GM12892 (cell line): Measurements from ENCODE around the gene CYS1.

ENCODE experiments used
- DNase-seq: peaks from one replicate; pipeline ENCODE4 v3.0.0; 2011; ENCODE audit not compliant: insufficient read length
- FAIRE-seq: peaks from 2 replicates; lab custom pipeline; 2011; peaks lifted over from hg19 to GRCh38; lab: Jason Lieb, UNC
- POLR2A ChIP-seq: IDR thresholded peaks from 2 replicates; pipeline ENCODE4 v1.6.1; 2011; ENCODE audit warnings: low read depth, low read length, control low read depth
- POLR2AphosphoS5 ChIP-seq: IDR thresholded peaks from 2 replicates; pipeline ENCODE4 v1.6.1; 2011; ENCODE audit warnings: low read depth, low read length, control low read depth
- TAF1 ChIP-seq: IDR thresholded peaks from 2 replicates; pipeline ENCODE4 v1.6.1; 2011; ENCODE audit warnings: low read depth, mild to moderate bottlenecking, control low read depth, low read length, borderline replicate concordance

CYS1 gene

DNA sequence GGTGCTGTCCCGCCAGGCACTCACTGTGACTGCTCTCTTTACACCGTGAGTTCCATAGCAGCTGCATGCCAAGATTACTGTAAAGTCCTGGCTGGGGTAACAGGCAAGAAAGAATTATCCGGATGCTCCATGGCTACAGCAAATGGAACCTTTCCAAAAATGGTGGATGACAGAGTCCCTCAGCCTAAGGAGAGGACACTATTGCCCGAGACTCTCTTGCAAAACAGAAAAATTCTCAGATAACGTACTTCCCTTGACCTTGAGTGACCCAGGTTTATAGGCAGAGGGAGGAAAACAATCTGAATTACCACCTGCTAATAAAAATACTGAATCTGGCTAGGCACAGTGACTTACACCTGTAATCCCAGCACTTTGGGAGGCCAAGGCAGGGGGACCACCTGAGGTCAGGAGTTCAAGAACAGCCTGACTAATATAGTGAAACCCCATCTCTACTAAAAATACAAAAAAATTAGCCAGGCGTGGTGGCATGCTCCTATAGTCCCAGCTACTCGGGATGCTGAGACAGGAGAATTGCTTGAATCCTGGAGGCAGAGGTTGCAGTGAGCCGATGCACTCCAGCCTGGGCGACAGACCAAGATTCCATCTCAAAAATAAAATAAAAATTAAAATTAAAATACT lies 4.5 kb downstream of the CYS1 start:
- TF ChIP-seq POLR2AphosphoS5 (no peak), TAF1 (no peak), POLR2A (no peak)
- FAIRE-seq (peak; percentile 80), DNase-seq (no peak)

DNA sequence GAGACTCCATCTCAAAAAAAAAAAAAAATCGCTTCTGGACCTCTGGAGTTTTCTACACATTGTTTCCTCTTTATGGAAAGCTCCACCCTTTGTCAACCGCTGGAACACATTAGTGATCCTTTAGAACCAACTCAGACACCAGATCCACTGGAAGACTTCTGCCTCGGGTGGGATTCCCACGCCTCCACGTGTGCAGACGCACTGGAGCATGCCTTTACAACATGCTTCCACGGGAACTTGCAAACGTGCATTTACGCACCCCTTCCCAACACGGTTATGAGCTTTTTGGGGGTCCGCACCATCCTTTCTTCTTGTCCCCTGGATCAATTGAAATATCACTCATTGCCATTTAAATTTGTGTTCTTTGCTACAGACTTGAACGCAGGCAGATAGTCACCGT lies 5.1 kb downstream of the CYS1 start:
- no peak for TF ChIP-seq POLR2AphosphoS5
- no peak for TF ChIP-seq TAF1
- no peak for TF ChIP-seq POLR2A
- DNase-seq (no peak), FAIRE-seq (no peak)

GRCh38 chr2:10073706-10074105 lies 6.5 kb downstream of the CYS1 start:
- DNase-seq (no peak), FAIRE-seq (peak; percentile 48)
- TF ChIP-seq POLR2A (no peak), POLR2AphosphoS5 (no peak), TAF1 (no peak)

DNA sequence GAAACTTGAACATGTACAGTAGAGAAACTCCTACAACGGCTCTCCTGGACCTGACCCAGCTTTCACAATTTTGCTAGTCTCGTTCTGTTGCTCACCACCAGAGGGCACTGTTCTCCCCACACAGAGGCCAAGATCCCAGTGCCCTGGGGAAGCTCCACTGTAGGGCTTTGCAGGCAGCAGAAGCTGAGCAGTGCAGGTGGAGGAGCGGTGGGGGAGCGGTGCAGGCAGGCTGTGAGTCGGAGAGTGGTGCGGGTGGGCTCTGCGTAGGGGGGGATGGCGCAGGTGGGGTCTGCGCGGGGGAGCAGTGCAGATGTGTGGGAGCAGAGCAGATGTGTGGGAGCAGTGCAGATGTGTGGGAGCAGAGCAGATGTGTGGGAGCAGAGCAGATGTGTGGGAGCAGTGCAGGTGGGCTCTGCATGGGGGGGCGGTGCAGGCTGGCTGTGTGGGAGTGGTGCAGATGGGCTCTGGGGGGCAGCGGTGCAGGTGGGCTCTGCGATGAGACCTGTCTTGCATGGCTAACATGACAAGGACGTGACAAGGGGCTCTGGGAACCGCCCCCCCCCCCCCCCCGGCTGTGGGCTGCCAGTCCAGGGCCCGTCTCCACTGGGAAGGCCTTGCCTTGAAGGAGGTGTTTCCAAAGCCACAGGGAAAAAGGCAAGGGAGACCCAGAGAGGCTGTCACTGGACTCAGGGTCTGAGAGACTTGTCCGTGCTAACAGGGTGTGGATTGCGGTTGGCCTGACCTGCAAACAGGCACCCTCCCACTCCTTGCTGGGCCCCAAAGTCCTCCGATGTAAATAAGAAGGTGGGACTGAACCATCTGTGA lies 7.3 kb downstream of the CYS1 start:
- peak; percentile 89 for DNase-seq
- peak; percentile 99 for FAIRE-seq
- TF ChIP-seq POLR2A (no peak), POLR2AphosphoS5 (no peak), TAF1 (no peak)

DNA sequence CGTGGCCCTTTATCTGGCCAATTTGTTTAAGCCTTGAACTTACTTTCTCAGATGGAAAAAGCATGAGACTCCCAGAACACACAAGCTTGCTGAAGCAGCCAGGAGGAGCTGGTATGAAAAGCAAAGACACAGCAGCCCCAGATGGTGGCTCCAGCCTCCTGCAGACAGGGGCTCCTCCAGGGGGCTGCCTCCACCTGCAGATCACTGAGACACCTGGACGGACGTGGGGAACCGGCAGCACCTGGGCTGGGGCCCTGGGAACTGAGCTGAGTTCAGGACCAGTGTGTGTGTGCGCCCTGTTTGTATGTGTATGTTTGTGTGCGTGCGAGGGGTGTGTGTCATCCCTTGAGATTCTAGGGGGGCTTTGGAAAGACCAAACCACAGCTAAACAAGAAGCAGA lies 8.6 kb downstream of the CYS1 start:
- no peak for TF ChIP-seq POLR2A
- TF ChIP-seq TAF1, result no peak
- no peak for TF ChIP-seq POLR2AphosphoS5
- FAIRE-seq, result no peak
- no peak for DNase-seq

GRCh38 chr2:10071176-10071575 lies 9.0 kb downstream of the CYS1 start:
- no peak for DNase-seq

DNA sequence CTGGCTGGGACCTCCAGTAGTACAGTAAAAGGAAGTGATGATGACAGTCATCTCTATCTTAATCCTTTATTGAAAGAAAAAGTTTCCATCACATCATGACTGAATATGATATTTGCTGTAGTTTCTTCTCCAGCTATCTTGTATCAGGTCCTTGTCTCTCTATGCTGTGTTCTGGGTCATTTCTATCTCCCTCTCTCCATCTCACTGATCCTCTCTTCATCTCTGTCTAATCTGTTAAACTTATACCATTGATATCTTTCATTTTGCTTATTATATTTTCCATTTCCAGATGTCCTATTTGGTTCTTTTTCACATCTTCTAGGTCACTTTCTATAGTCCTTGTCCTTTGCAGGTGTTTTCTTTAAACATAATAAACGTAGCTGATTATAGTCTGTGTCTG lies 12.3 kb downstream of the CYS1 start:
- FAIRE-seq, result no peak
- no peak for TF ChIP-seq TAF1
- no peak for TF ChIP-seq POLR2AphosphoS5
- TF ChIP-seq POLR2A, result no peak

More at GRCh38 chr2:10071176-10071575, 9.0 kb downstream of the CYS1 start:
- no peak for TF ChIP-seq TAF1
- TF ChIP-seq POLR2A, result no peak
- TF ChIP-seq POLR2AphosphoS5, result no peak
- no peak for FAIRE-seq

DNA sequence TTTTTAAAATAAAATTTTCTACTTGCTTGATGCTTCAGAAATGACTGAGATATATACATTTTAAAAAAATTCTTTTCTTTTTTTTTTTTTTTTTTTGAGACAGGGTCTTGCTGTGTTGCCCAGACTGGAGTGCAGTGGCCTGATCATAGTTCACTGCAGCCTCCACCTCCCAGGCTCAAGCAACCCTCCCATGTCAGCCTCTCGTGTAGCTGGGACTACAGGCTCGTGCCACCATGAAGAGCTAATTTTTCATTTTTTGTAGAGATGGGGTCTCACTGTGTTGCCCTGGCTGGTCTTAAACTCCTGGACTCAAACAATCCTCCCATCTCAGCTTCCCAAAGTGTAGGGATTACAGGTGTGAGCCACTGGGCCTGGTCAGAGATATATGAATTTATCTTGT lies 12.9 kb downstream of the CYS1 start:
- TF ChIP-seq POLR2A, result no peak
- TF ChIP-seq POLR2AphosphoS5, result no peak
- TF ChIP-seq TAF1, result no peak
- DNase-seq (no peak), FAIRE-seq (no peak)

More for the DNA sequence above, 12.3 kb downstream of the CYS1 start:
- DNase-seq, result no peak

- FAIRE-seq, result no peak
- no peak for DNase-seq
- TF ChIP-seq TAF1, result no peak
Measured at GRCh38 chr2:10065773-10066055, 14.5 kb downstream of the CYS1 start.

DNA sequence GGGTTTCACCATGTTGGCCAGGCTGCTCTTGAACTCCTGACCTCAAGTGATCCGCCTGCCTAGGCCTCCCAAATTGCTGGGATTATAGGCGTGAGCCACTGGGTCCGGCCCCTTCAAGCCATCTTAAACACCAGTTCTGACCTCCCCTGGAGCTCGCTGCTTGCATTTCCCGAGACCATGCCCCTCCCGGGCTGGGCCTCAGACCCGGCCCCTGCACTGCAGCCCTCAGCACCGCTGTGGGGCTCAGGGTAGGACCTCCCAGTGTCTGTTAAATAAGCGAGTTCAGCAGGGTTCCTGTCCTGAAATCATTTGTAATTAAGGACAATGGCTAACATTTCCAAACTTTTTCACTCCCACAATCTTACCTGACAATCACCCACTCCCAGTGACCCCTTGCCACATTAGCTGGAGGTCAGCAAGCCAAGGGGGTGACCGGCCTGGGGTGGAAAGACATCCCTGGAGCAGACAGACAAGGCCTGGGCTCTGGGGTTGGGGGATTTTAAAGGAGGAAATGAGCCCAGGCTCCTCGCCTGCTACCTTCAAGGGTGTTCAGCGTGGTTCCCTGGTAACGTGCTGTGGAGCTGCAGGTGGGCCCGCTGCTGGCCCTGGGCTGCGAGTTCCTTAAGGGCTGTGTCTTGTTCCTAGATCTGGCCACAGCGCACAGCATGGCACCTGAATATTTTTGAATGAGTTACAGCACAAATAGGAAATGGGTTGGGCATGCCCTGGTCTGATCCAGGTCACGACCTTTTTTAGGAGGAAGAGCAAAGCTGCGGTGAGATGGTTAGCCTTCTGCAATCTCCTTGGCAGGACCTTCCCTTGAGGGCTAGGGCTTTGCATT lies 15.1 kb downstream of the CYS1 start:
- FAIRE-seq, result no peak
- DNase-seq, result no peak

GRCh38 chr2:10063566-10063965 lies 16.6 kb downstream of the CYS1 start:
- TF ChIP-seq POLR2AphosphoS5, result no peak
- TF ChIP-seq POLR2A, result no peak
- TF ChIP-seq TAF1, result no peak
- DNase-seq (no peak), FAIRE-seq (no peak)

More for the DNA sequence above, 15.1 kb downstream of the CYS1 start:
- no peak for TF ChIP-seq POLR2AphosphoS5
- no peak for TF ChIP-seq TAF1
- no peak for TF ChIP-seq POLR2A
